ENCODE results near the gene LRRC49.

Gene LRRC49

DNA sequence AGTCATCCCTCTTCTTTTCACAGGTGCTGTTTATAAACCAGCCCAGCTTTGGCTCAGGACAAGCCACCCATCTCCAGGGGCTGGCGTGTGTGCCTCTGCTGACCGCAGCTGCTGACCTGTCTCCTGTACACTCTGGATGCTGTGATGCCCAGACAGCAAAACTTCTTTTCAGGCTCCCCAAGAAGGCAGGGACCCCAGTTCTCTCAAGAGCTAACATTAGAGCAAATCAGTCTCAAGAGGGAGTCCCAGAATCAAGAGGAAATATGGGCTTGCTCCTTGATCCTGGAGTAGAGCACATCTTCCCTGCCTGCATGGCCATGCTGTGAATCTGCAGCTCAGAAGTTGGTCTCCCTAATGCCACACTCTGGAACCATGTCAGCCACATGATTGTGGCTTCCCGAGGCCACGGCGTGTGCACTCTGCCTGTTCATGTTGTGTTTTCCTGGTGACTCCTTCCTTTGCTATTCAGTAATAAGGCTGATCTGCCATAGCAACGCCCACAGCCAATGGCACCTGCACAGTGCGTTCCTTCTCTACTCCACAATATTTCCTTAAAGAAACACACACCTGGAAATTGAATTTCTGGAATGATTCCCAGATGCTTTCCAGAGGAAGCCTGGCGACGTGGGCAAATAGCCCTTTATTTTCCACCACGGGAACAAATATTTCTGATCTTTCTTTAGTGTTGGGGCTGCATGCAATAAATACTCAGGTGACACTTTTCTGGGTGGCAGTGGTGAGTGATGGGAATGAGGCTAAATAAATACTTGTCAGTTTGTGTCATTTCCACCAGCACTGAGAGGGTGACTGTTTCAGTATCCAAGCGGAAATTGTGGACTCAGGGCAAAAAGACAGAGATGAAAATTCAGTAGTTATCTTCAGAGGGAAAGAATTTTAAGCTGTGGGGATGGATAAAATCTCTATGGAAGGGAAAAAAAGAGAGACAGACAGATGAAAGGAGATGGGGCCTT lies 200.7 kb downstream of the LRRC49 start:
- no peak for TF ChIP-seq GATA3 (IDR thresholded peaks at IDR 0.05; ENCODE audit: low read depth, low read length)

DNA sequence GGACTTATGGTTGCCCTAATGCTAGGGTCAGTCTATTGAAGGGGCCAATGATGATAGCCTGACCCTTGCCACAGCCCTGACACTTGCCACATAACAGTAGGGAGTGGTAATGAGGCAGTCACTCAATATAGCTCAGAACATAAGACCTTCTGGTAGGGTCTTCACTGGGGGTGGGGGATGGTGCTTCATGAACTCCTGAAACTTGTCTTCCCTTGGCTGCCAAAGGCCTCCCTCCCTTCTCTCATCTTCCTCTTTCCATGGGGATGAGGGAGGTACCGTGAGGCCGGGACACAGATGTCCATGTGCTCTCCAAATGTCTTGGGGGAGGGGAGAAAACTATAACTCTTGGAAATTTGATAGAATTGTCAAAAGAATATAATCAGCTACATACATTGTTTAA lies 201.5 kb downstream of the LRRC49 start:
- no peak for TF ChIP-seq GATA2 (IDR thresholded peaks at IDR 0.05; ENCODE audit: low read depth, low read length)
- TF ChIP-seq GATA3 (IDR thresholded peaks at IDR 0.05; ENCODE audit: low read depth, low read length), result no peak

DNA sequence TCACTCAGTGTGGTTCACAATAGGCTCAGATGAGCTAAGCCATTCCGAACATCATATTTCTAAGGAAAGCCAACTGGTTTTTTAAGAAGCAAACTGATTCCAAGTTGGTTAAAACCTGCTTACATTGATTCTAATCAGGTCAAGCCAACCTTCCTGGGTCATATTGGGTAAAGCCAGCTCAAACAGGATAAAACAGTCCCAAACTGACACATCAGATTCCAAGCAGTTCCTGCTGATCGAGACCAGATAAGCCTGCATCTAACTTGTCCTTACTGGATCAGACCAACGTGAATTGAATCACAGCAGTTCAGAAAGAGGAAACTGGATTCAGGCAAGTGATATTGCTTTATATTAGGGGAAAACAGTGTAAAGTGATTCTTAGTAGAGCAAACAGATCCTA lies 204.1 kb downstream of the LRRC49 start:
- TF ChIP-seq GATA3 (IDR thresholded peaks at IDR 0.05; ENCODE audit: low read depth, low read length) (peak; percentile 65; the same call in 1 of the 2 replicates), GATA2 (IDR thresholded peaks at IDR 0.05; ENCODE audit: low read depth, low read length) (peak; percentile 70)

GRCh38 chr15:71097890-71098289 lies 205.3 kb downstream of the LRRC49 start:
- TF ChIP-seq GATA2 (IDR thresholded peaks at IDR 0.05; ENCODE audit: low read depth, low read length), result no peak
- no peak for TF ChIP-seq GATA3 (IDR thresholded peaks at IDR 0.05; ENCODE audit: low read depth, low read length)

GRCh38 chr15:71098920-71099319 lies 206.3 kb downstream of the LRRC49 start:
- TF ChIP-seq GATA2 (IDR thresholded peaks at IDR 0.05; ENCODE audit: low read depth, low read length) (no peak), GATA3 (IDR thresholded peaks at IDR 0.05; ENCODE audit: low read depth, low read length) (no peak)

All from SH-SY5Y (cell line).